ENCODE results near the gene SERPINB10. TPM values are rescaled to one million over a fixed set of nuclear protein-coding genes. Genes with fewer than 3 reads are reported as not detected.

The SERPINB10 gene, protein sequence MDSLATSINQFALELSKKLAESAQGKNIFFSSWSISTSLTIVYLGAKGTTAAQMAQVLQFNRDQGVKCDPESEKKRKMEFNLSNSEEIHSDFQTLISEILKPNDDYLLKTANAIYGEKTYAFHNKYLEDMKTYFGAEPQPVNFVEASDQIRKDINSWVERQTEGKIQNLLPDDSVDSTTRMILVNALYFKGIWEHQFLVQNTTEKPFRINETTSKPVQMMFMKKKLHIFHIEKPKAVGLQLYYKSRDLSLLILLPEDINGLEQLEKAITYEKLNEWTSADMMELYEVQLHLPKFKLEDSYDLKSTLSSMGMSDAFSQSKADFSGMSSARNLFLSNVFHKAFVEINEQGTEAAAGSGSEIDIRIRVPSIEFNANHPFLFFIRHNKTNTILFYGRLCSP
- not detected in 2 replicates for total RNA-seq

DNA sequence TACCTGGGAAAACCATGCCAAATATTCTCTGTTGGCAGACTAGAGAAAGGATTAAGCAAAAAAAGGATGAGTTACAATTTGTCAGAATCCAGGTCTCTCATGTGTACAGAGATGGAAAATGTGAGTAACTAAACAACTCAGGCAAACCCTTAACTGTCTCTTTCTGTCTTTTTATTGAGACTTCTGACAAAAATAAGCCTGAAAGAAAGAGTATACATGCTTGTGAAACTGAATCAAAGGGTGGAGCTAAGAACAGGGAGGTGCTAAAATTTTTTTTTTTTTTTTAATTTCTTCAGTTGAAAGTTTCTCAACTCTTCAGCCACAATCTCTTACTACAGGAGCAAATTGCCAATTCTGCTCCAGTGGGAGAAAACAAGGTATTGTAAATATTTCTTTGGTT is at the start of gene SERPINB10:
SERPINB10 (plus strand) TSS at position 295 of the 400 bp plus-strand sequence. CDS start 7,553 bp downstream, outside the sequence.
- no peak for DNase-seq (ENCODE audit: low read depth)

DNA sequence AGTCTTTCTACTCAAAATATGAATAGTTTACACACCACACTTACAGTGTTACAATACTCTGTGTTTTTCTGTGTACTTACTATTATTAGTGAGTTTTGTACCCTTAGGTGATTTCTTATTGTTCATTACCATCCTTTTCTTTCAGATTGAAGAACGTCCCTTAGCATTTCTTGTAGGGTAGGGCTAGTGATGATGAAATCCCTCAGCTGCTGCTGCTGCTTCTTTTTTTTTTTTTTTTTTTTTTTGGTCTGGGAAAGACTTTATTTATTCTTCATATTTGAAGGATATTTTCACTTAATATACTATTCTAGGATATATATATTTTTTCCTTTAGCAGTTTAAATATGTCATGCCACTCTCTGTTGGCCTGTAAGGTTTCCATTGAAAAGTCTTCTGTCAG is 49.3 kb upstream of the SERPINB10 start:
- no peak for DNase-seq (ENCODE audit: low read depth)

DNA sequence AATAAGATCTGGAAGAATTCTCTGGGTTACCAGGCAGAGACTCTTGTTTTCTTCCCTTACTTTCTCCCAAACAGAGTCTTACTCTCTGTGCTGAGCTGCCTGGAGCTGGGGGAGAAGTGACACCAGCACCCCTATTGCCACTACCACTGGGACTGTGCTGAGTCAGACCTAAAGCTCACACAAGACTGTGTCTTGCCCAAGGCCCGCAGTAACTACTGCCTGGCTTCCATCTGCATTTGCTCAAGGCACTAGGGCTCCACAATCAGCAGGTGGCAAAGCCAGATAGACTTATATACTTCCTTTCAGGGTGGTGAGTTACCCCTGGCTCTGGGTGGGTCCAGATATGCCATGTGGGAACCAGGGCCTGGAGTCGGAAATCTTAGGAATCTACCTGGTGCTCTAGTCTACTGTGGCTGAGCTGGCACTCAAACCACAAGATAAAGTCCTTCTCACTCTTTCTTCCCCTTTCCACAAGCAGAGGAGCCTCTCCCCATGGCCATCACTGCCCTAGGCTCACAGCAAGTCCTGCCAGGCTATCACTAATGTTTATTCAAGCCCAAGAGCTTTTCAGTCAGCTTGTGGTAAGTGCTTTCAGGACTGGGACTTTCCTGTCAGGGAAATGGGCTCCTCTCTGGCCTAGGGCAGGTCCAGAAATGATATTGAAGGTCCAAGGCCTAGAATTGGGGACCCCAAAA is 47.8 kb upstream of the SERPINB10 start:
- DNase-seq (ENCODE audit: low read depth): no peak

DNA sequence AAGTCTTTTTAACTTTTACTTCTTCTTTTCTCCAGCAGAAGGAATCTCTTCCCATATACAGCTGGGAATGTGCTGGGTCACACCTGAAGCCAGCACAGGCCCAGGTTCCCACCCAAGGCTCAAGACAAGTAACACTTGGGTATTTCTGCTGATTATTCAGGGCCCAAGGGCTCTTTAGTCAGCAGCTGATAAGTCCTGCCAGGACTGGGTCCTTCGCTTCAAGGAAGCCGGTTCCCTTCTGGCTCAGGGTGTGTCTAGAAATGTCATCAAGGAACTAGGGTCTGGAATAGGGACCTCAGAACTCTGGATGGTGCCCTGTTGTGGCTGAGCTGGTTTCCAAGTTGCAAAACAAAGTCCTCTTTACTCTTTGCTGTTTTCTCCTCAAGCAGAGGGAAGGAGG is 47.2 kb upstream of the SERPINB10 start:
- no peak for DNase-seq (ENCODE audit: low read depth)

DNA sequence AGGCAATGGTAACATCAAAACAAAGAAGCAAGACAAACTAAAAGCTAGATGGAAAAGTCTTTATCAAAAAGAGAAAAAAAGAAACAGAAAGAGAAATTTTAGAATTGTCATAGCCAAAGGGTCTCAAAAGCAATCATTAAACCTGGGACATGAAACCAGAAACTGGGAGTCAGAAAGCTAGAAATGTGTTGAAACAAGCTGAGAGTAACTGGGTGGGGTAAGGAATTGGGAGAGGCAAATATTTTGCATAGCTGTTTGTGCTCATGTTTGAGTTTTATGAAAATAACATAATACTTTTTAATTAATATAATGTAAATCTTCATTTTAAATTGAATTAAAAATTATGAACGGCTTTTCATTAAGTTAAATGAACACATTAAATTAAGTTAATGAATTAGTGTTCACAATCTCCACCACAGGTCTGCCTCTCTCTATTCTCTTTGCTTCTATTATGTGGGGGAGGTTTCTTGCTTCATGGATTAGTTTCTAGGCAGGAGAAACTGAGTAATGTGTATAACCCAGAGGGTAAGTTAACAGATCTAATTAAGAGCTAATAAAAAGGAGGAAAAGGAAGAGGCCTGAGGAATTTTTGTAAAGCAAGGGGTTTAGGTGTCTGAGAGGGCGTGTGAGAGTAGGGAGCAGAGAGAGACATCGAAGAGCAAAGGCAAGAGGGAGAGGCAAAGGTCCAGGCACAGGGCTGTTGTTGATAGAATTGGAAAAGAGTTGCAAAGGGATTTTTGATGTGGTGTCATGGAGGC is 40.2 kb upstream of the SERPINB10 start:
- DNase-seq (ENCODE audit: low read depth): no peak

DNA sequence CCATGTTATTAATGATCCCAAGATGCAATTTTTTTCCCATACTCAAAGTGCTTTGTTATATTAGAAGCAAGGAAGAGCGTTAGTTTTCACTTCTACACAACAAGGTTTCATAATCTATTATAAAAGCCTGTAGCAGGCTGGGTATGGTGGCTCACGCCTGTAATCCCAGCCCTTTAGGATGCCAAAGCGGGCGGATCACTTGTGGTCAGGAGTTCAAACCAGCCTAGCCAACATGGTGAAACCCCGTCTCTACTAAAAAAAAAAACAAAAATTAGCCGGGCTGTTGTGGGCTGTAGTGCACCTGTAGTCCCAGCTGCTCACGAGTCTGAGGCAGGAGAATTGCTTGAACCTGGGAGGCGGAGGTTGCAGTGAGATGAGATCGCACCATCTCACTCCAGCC is 39.2 kb upstream of the SERPINB10 start:
- no peak for DNase-seq (ENCODE audit: low read depth)

DNA sequence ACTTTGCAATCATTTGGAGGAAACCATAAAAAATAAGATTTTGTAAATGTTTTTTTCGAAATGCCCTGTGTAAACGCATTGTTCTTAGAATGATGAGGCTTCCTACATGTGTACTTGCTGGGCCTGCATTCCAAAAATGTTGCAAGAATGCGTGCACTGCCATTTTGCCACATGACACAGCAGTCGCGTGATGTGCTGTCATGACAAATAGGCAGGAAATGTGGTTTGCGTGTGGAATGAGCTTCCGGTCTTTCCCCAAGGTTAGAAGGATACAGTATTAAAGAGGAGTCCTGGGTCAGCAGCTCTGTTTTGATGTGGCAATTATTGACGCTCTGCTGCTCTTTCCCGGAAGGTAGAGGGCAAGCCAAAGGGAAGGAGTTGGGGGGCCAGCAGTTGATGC is 38.4 kb upstream of the SERPINB10 start:
- DNase-seq (ENCODE audit: low read depth): peak; percentile 48

DNA sequence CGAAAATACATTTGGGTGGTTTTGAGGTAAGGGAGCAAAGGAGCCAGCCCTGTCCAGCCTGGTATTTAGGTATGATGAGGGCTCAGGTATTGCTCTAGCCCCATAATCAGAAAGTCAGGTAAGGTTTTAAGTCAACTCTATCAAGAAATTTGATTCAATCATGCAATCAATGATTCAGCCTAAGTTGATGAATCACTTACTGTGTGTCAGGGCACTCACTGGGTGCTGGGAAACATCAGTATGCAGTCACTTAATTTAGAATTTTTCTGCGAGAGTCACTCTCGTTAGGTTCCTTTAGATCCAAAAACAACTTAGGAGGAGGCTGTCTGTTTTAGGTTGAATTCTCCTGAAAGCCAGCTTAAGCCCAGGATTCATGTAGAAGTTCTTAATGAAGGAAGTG is 37.9 kb upstream of the SERPINB10 start:
- DNase-seq (ENCODE audit: low read depth): peak; percentile 48

DNA sequence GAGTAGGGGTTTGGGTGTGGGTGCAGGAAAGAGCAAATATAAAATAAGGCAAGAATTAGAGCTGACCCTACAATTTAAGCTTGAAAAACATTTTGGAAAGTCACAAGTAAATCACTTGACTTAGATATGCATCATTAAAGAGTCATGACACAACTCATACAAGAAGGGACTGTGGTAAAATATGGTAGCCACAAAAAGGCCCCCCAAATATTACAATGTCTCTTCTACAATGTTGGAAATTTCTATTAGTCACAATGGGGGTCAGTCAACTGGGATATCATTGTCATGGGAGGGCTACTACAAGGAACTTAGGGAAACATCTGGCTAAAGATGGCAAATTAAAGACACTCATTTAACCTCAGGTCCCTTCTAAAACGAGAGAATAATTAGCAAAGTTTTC is 35.9 kb upstream of the SERPINB10 start:
- no peak for DNase-seq (ENCODE audit: low read depth)

DNA sequence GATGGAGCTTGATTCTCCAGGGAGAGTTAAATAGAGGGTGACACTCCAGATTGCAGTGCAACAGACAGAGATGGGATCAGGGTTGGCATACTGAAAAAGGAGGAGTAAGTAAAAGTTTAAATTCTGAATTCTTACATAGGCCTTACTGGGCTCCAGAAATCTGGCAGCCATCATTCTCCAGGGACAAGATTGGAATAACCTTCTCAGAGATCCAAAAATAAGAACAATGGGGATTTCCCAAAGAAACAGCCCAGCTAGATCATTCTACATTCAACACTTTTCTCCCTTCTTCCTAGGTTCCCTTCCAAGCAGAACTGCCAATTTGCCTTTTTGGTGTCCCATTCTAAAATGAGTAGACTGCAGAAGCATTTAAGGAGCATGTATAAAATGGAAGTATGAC is 35.2 kb upstream of the SERPINB10 start:
- DNase-seq (ENCODE audit: low read depth): no peak

DNA sequence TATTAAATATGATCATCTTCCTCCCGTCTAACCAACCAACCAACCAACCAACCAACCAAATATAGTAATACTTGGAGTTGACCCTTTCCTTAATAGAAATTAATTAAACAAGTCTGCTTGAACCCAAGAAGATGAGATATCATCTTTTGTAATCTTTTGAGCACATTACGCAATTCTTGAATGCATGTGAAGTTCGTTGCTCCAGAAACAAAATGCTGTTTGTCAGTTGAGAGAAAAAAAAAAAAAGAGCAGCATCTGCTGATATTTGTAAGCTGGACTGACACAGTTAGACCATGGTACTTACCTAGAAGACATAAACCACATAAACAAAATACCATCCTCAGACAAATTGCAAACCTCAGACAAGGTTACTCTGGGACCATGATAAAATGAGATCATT is 29.4 kb upstream of the SERPINB10 start:
- peak; percentile 50 for DNase-seq (ENCODE audit: low read depth)

DNA sequence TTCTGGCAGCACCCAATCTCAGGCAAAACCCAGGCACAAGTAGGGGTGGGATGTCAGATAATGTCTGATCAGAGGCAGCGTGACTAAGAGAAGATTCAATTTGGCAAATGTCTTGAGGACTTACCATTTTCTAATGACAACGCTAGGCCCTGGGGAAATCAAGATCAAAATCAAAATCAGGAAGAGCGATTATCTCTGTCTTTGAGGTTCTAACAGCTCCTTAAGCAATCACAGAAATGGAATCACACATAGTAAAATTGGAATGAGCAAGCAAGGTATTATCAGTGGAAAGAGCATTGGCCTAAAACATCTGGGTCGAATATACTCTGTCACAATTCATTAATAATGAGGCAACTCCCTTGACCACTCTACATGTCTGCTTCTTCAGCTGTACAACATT is 28.8 kb upstream of the SERPINB10 start:
- no peak for DNase-seq (ENCODE audit: low read depth)

DNA sequence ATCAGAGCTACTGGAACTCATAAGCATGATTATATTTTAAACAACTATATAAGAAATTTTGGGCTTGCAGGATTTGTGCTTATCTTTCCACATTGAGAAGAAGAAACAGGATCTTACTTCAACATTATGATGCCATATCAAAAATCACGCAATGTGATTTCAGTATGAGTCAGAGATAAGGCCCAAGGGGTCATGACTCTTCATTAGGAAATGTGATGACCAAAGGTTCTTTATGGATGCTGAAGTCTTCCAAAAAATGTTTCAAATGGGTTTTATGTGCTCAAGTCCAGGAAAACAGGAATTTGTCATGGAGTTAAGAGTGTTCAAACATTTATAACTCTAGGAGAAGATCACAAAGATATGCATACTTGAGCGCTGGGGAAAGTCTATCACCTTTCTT is 28.0 kb upstream of the SERPINB10 start:
- DNase-seq (ENCODE audit: low read depth): no peak

DNA sequence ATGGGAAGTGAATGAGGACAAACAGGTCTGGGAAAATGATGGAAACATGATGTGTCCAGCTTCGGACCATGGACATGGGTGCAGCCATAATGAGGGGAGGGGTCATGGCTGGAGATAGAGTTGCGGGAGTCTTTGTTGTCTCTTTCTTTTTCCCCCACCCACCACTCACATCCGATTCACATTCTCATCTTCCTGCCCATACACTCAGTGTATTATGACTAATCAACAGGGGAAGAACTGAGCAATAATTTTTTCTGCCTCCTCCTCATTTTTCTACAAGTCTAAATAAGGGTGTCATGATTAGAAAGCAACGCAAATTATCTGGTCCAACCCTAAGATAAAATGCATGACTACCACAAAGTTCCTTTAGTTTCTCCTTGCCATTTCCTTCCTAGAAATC is 25.9 kb upstream of the SERPINB10 start:
- no peak for DNase-seq (ENCODE audit: low read depth)

DNA sequence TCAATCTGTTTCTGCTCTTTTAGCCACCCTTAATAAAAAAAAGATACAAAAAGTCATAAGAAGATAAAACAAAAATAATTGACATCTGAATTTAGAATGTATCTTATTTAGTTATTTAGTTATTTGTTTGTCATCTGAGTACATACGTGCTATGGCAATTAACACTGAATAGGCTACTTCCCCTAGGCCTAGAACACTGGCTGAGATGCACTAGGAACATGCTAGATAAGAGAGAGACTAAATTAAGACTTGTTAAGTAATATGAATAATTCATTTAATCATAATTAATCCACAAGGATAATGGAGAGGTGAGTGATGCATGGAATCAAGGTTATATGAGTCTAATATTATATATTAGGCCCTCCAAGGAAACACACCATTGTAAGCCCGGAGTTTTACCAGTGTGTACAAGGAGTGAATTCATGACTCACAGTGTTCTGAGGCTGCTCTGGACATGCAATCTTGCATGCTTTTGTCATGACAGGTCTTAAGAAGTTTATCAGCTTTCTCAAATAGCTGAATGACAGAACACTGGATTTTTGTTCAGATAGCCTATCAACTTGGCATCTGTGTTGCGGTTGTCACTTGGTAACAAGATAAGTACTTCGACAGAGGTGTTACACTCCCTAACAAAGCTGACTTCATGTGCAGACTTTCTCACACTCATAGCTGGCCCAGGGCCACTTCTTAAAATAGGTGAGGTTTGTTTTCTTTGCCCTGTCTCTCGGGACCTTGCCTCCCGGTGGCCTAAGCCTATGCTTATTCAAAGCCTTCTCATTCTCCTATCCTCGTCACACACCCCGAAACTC is 25.2 kb upstream of the SERPINB10 start:
- peak; percentile 93 for DNase-seq (ENCODE audit: low read depth)

DNA sequence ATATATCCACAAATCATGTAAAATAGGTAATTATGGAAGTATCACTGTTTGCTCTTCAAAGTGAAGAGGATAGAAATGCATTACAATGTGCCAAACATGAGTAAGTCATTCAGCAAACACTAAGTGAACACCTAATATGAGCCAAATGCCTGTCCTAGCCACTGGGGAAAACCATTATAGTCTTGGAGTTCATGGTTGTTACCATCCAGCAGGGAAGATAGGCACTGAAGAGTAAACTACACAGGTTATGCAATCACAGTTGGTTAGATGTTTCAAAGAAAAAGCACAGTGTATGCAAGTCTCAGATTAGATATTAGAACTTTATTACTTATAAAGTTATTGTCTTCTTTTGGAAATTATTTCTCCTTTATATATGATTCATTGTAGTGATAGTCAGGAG is 24.1 kb upstream of the SERPINB10 start:
- no peak for DNase-seq (ENCODE audit: low read depth)

DNA sequence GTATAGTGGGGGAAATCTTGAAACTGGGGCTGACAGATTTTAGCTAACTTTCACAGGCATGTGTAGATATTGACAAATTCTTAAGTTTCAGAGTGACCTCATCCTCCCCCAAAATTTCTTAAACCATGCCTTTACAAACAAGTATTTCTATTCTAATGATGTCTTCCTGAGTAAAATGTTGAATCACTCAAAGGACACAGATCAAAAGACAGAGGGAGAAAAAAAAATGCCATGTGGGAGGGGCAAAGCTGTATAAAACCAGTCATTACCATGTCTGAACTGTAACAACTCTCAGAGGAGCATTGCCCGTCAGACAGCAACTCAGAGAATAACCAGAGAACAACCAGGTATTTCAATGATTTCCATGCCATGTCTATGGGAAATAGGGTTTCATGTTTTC is 20.3 kb upstream of the SERPINB10 start, which contains the start of gene SERPINB2:
SERPINB2 (plus strand) TSS at position 282 of the 400 bp plus-strand sequence. CDS start 3,740 bp downstream, outside the sequence.
- DNase-seq (ENCODE audit: low read depth): peak; percentile 17

DNA sequence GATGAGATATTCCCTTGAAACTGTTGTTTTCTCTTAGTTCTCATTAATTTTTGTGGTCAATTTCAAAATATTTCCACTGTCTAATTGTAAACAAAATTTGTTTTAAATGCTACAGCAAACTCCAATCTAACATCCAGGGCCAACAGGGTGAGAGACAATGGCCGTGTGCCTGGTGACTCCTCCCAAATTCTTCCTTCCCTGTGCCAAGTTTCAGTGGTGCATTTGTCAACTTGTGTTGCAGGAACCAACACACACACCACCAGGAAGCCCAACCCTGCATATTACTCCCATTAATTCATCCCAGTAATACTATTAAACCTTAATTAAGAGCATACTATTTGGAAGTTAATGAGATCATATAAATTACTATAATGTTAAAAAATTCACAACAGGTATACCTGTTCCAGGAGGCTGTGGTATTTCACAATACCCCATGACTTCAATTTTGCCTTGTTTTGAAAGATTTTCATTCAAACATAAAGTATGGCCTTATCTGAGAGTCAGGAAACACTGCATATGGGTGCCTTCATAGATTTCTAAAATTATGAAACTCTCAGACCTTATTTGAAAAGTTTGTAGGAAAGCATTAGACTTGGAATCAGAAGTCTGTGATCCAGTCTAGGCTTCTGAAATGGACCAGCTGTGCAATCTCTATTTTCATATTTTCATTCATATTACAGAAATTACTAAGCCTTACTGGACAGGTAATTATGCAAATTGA is 19.1 kb upstream of the SERPINB10 start:
- no peak for DNase-seq (ENCODE audit: low read depth)

DNA sequence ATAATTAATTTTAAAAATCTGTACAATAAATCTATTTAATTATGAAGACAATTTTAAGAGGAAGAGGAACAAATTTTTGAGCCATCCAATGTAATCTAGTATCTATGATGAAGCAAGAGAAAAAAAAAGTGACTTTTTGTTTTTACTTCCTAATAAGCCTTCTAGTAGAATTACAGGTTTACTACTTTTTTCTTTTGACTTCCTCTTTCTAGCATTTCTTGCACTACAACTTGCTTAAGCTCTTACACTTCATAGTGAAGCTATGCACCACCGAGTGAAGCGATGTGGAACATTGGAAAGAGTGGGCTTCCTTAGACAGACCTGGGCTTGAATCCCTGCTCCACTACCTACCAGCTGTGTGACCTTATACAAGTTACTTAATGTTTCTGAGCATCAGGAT is 18.1 kb upstream of the SERPINB10 start:
- DNase-seq (ENCODE audit: low read depth): no peak

DNA sequence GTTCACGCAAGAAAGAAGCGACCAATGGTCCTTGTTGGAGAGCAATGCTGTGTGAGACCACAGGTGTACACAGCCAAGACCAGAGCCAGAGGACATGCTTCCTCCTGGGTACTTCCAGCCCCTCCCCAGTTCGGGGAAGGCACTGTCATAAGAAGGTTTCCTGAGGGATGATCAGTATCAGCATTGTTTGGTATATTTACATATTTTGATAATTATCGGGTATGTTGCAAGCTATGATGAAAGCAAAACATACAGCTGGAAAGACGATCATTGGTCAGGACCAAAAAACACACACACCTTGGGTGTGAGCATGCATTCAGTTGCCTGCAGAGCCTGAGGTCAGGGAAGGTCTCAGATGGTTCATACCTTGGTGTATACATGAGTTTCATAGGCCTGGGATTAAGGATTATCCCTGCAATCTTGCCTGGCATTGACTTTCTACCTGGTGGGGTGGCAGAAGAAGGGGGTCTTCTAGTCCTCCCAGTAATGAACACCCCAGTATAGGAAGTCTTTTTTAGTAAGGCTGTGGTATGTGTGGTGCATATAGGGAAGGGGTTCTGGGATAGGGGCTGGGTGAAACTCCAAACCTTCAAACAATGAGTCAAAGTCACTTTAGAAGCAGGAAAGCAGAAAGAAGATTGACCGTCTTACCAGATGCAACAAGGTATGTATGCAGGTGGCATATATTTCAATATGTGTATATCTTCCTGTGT is 17.4 kb upstream of the SERPINB10 start:
- DNase-seq (ENCODE audit: low read depth): no peak

All from renal cortical epithelial cell (primary cell).